NCI-H1436 treated with DMSO at 0.1 percent for 48 hours (cell line): Measurements from ENCODE around the gene CCDC112.

Experiments
- DNase-seq: peaks from one replicate; lab custom pipeline; 2025; lab: John Stamatoyannopoulos, UW

Gene CCDC112

DNA sequence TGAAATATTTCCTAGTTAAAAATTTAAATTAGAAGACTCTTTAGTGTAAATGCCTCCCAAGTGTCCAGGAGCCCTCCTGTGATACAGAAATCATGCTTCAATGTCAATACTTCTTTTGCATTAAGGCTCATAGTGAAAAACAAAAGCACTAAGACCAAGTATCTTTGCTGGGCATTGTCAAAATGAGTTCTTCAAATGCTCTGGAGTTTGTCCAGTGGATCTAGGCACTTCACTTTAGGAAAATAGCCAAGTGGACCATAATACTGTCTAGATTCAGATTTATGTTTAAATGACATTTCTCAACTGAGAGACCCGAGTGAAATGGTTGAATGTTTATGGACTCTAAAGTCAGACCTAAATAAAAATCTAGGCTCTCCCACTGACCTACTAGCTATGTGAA lies 21.3 kb upstream of the CCDC112 start:
- no peak for DNase-seq

- DNase-seq, result no peak
Observed at GRCh38 chr5:115317320-115317719, 20.9 kb upstream of the CCDC112 start.

DNA sequence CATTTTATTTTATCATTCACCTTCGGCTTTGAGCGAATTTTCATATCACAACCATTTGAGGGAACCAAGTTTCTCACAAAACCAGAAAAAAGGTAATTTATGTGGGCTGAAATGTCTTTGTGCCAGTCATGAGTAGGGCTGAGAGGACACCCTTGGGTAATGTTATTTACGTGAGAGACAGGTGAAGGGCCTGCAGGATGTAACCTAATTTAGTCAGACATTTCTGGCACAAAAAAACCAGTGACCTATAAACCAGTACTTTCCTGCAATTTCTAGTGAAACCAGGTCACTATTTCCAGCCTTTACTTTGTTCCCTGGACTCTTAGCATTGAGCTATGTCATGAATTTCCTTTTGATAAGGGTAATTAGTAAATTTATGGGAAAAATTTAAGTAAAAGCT lies 17.2 kb upstream of the CCDC112 start:
- DNase-seq, result no peak

DNA sequence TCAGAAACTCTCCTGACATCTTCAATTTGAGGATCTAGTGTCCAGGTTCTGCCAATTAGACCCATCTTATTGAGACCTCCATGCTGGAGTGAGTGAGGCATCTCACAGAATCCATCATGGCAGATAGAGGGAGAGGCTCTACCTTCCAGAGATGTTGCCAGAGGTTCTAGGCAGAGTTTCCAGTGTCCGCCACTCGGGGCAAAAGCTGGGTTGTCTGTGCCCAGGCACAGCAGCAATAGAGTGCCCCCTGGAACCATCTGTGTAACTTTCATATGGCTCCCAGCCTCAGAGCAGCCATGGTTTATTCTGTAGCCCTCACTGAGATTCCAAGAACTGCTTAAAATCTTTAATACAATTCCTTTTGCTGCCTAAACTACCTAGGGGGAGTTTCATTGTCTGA lies 16.6 kb upstream of the CCDC112 start:
- DNase-seq, result no peak

GRCh38 chr5:115309751-115310370 lies 13.4 kb upstream of the CCDC112 start:
- no peak for DNase-seq

GRCh38 chr5:115308815-115309214 lies 12.4 kb upstream of the CCDC112 start:
- no peak for DNase-seq

DNA sequence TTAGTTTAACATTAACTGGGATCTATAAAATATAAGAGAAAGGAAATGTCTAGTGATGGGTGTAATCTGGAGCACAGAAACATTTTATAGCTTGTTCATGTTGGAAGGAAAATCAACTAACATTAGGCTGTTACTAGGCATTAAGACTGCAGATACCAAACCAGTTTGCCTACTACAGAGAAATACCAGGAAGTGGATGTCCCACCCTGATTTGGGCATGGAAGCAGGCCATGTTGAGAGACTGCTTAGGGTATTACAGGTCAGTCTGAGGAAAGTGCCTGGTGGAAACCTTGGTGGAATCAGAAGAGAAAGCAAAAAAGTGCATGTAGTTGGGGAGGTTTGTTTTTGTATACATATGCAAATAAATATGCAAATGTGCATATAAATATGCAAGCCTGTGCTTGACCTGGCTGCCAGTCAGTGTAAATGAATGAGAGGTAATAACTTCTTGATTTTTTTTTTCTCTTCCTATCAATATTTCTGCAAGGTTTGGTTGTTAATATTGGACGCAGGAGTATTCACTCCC lies 9.6 kb upstream of the CCDC112 start:
- no peak for DNase-seq

DNA sequence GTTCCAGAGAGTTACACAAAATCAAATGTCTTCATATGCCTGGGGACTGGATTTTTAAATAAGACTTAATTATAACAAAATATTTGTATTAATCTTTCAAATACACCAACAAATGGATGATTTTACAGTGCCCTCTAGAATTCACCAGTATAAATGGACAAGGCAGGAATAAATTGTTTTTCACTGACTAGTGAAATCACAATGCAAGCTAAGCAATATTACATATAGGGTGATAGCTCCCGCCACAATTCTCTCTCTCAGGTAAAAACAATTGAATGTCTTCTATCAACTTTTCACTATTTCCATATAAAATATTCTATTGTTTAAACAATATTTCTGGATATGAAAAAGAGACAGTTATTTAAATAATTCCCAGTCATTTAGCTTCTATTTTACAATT lies 8.0 kb upstream of the CCDC112 start:
- DNase-seq, result no peak

GRCh38 chr5:115298811-115299210 lies 2.4 kb upstream of the CCDC112 start:
- no peak for DNase-seq

GRCh38 chr5:115297031-115297430 lies 577 bp upstream of the CCDC112 start:
- no peak for DNase-seq

DNA sequence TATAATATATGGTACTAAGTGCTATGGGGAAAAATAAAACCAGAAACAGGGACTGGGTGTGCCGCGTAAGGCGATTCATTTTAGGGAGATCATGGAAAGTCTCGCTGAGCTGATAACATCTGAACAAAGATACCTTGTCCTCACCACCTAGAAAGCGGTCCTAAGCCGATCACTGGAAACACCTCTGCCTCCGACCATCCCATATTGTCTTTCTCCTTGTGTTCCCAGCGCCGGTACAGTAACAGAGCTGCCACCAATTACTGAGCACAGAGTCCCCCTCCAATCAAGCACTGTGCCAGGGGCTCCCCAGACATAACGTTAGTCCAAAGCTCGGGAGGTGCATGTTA lies 704 bp downstream of the CCDC112 start:
- DNase-seq, result no peak

DNA sequence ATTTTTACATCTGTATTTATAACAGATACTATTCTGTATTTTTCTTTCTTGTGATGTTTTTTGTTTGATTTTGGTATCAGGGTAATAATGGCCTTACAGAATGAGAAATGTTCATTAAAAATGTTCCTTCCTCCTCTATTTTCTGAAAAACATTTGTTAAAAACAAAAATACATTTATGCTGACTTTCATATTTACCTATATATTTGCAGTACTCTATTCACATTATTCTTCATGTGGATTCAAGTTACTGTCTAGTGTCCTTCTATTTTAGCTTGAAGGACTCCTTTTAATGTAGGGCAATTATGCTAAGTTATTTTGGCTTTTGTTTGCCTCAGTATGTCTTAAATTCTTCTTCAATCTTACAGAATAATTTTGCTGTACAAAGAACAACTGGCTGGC lies 5.1 kb downstream of the CCDC112 start:
- DNase-seq, result no peak

- no peak for DNase-seq
Observed at GRCh38 chr5:115289104-115289503, 7.3 kb downstream of the CCDC112 start.

- no peak for DNase-seq
Observed at GRCh38 chr5:115284021-115284420, 12.4 kb downstream of the CCDC112 start.

- DNase-seq, result no peak
Observed at GRCh38 chr5:115282131-115282530, 14.3 kb downstream of the CCDC112 start.

DNA sequence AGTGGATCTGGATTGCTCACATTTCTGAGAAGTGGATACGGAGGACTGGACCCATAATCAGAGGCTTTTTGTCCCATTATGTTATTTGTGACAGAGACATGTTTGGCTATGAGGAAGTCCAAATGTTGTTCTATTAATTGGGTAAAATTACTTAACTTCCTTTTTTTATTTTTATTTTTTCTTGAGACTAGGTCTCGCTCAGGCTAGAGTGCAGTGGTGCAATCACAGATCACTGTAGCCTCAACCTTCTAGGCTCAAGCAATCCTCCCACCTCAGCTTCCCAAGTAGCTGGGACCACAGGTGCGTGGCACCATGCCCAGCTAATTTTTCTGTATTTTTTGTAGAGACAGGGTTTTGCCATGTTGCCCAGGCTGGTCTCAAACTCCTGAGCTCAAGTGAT lies 21.9 kb downstream of the CCDC112 start:
- DNase-seq, result no peak

DNA sequence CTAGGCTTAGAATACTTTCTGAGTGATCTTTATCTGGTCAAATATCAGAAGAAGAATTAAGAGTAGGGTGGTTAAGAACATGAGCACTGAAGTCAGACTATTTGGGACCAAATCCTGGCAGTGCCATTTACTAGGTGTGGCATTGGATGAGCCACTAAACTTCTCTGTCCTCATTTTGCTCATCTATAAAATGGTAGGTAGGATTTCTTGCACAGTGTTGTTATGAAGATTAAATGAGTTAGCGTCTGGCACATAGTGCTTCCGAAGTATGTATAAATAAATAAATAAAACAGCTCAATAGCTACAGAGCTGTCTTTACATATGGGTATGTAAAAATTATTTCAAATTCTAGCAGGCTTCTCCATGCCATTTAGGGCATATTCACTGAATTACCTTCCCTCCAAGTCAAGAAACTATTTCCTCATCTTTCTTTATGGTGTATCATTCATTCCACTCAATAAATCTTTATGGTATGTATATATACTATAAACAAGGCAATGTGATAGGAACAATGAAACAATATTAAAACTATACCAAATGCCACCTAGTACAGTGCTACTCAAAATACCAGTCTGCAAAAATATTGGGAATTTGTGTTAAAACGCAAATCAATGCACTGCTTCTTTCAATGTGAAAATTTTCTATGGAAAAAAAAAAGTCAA lies 24.0 kb downstream of the CCDC112 start:
- DNase-seq, result no peak

- no peak for DNase-seq
Observed at GRCh38 chr5:115271295-115272050, 25.0 kb downstream of the CCDC112 start.

- no peak for DNase-seq
Observed at GRCh38 chr5:115267617-115268016, 28.8 kb downstream of the CCDC112 start.

DNA sequence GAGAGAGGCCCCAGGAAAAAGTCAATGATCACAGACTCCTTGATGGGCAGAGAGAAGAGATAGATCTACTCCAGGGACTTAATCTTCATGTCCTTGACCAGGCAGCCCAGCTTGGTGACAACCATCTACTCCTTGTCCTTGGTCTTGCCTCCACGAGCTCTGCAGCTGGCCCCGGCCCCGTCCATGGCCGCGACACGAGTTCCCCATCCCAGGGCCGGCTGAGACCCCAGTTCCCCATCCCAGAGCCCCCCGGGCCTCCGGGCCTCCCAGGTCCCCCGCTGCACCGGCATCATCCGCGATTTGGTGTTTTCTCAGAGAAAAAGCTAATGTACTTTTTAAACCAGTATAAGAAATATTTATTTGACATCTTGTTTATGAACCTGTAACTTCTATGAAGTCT lies 31.2 kb downstream of the CCDC112 start:
- DNase-seq, result no peak

DNA sequence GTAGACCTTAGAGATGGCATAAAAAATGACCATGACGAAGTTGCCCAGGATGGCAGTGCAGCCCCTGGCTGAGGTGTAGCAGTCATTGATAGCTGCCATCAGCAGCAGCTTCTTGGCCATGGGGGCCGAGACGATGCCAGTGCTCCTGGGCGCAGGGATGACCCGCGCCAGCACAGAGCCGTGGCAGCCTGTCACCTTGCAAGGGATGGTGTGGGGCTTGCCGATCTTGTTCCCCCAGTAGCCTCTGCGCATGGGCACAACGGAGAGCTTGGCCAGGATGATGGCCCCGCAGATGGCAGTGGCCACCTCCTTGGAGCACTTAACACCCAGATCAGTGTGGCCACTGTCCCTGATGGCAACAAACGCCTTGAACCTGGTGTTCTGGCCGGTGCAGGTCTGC lies 31.7 kb downstream of the CCDC112 start:
- DNase-seq, result no peak

DNA sequence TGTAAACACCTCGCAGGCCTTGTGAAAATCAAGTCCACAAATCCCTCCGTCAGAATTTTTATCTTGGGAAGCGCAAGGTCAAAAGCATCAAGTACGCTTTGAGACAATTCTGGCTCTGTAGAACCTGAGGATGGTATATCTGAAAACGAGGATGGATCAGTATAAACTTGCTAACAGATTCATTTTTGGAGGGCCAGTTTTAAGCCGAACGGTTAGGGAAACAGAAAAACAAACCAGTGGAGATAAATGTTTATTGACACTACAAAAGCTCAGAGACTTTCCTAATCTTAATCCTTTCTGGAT lies 33.4 kb downstream of the CCDC112 start:
- DNase-seq, result no peak

DNA sequence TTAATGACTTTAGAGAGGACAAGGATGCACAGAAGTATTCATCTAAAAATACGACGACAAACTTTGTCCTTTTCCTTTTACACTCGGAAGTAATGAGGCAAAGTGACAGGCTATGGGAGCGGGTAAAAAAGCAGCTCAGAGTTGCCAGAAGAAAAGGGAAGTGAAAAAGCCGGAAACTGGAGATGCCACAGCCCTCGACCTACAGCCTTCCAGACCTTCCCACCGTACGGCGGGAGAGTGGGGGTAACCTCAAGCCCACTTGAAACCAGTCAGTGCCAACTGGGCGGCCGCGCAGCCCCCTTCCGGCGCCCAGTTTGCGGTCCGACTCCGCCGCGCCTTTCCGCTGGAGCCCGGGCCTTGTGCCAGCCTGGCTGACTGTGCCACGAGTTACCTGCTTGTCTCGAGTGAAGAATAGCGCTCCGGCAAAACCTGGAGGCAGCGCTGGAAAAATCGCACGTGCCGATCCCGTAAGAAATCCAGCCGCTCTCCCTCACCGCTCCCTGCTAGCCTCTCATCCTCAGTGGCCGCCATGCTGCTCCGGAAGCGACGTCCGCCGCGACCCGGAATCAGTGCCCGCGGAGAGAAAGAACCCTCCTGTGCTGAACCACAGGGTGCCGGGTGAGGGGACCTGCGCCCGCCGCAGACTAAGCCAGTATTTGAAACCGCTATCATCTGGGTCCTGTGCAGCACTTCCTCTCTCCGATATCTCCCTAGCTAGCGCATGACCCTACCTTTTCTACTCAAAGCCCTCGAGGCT lies 34.0 kb downstream of the CCDC112 start, which contains the start of gene PGGT1B:
PGGT1B (minus strand) TSS at position 557 of the 757 bp plus-strand sequence; CDS start at position 531, 26 bp downstream.
- DNase-seq, result no peak
